HG03520 (cell line): Measurements from ENCODE around the gene AUH.

Experiments
- ATAC-seq: cut with Tn5 transposase; IDR thresholded peaks from one replicate; pipeline ENCODE4 v1.9.1; 2021; ENCODE audit warnings: mild to moderate bottlenecking, moderate library complexity; ENCODE audit not compliant: unreplicated experiment

The AUH gene

GRCh38 chr9:91301161-91301560 lies 60.6 kb downstream of the AUH start:
- no peak for ATAC-seq

DNA sequence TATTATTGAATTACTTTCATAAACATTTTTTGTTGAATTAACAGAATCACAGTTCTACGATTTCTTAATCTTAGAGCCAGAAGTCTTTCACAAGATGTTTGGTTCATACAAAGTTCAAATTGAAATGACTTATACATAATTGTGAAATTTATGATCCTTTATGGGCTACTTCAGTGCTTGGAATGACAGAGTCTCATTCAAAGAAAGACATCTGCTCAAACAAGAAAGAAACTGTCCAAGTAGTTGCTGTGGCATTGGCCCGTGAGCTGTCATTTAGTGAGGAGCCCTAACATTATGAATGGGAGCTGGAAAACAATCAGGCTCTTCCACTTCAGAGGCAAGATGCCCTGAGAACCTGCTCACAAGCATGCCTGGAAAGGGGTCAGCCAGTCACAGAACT lies 63.4 kb downstream of the AUH start:
- ATAC-seq = no peak

DNA sequence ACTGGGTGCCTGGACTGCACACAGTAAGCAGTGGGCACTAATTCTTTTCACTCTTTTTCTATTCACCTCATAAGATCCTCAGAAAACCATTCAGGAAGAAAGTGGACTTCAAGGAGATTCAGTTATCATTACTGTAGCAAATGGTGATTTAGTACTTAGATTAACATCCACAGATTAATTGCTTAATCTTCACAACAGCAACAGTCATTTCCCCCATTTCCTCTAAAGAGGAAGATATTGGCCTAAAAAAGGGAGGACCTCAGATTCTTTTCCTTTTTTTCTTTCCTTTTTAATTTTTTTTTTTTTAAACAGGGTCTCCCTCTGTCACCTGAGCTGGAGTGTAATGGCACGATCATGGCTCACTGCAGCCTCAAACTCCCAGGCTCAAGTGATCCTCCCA lies 64.4 kb downstream of the AUH start:
- no peak for ATAC-seq

DNA sequence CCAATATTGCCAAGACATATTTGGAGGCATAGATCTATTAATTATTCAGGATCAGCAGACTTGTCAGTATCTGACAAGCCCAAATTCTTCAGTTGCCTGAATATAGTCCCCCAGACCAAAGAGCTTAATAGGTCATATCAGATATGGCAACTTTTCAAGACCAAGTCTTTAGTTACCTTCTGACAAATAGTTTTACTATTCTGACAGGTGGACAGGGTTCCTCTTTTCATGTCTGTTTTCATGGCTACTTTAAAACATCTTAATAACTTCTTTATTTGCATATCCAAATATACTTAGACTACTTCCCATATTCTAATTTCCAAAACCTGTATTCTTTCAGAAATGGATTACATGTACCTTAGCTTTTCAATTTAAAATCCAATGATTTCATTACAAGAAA lies 65.4 kb downstream of the AUH start:
- ATAC-seq = no peak

DNA sequence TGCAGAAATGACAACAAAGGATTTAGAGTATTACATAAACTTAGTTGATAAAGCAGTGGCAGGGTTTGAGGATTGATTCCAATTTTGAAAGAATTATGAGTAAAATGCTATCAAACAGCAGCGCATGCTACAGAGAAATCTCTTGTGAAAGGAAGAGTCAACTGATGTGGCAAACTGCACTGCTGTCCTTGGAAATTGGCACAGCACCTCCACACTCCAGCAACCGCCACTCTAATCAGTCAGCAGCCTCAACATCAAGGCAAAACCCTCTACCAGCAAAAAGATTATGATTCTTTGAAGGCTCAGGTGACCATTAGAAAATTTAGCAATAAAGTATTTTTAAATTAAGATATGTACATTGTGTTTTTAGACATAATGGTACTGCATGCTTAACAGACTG lies 66.4 kb downstream of the AUH start:
- ATAC-seq = no peak

- ATAC-seq = no peak
These were observed 69.9 kb downstream of the AUH start for GRCh38 chr9:91291866-91292265.

- no peak for ATAC-seq
These were observed 72.5 kb downstream of the AUH start for GRCh38 chr9:91289244-91289643.

- ATAC-seq = no peak
These were observed 75.9 kb downstream of the AUH start for GRCh38 chr9:91285729-91286353.

DNA sequence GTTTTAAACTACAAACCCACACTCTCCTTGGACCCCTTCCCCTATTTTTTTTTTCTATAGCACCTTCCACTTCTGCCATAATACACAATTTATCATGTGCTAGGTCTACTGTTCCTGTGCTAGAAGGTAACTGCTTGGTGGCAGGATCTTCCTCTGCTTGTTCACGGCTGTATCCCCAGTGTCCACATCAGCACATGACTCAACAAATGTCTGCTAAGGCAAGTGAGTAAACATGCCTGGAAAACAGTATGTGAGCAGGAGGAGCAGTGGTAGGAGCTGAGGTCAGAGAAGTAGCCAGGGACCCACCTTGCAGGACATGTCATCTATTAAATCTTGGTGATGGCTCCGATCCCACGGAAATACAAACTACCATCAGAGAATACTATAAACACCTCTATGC lies 79.4 kb downstream of the AUH start:
- no peak for ATAC-seq

GRCh38 chr9:91279296-91280204 lies 82.2 kb downstream of the AUH start:
- ATAC-seq = no peak

GRCh38 chr9:91276513-91276912 lies 85.2 kb downstream of the AUH start:
- ATAC-seq = no peak

DNA sequence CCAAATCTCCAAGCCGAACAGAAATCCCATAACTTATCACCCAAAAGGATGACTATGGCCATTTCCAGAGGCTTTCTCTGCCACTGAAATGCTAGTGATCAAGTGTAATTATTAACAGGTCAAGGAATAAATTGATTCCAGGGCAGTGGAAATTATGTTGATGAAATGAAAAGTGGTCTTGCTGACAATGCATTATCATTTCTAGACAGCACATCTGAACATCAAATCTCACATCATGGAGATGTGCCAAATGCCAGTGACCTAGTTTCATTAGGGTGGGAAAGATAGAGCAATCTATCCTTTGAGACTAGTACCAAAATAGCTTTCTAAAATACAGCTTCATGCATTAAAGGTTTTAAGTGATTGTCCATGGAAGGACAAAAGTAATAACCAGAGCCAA lies 86.1 kb downstream of the AUH start:
- no peak for ATAC-seq

DNA sequence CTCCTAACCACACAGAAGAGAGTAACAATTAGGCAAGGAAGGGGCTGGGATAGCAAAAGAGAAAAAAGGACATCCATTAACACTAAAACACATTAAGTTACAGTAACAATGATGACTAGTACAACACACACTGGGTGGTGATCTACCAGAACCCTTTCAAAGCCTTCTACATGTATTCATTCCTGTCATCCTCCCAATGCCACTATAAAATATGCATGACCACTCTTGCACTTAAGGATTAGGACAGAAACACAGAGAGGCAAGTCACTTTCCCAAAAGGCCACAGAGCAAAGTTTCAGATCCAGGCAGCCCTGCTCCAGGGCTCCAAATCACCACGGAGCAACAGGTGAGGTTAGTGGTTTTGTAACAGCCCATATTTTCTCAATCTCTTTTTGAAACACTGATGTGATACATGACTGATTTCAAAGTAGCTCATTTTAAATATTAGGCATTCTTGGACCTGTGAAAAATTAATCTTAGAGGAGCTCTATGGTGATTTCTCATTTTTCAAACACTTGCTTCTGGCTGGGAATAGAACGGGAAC lies 86.7 kb downstream of the AUH start:
- no peak for ATAC-seq

DNA sequence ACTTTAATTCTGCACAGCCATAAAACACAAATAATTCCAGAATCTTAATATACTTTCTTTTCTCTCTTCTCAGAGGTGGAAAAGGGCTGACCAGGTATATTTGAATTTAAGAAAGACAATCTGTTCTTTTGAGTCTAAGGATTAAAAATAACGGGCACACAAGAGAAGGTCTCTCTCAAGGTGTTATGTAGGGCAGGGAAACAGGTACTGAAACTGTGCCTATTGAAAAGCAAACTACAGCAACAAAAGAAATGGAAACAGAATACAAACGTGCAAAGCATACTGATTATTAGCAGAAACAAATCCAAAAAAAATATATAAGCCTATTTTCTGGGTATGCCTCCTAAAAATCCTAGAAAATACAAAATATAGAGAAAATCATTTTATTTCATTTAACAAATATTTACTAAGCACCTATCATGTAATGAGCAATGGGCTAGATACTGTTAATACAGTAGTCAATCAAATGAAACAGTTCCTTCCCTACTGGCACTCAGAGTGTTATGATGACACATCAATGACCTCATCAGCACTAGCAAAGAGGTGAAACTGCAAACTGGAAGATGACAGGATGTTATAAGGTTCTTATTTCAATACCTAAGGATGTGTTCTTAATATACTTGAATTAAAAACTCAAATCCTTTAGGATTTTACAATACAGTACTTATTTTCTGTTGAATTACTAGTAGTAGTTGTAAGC lies 87.7 kb downstream of the AUH start:
- ATAC-seq = no peak

GRCh38 chr9:91271156-91271555 lies 90.6 kb downstream of the AUH start:
- no peak for ATAC-seq

GRCh38 chr9:91269907-91270491 lies 91.7 kb downstream of the AUH start:
- ATAC-seq = no peak

- no peak for ATAC-seq
These were observed 95.3 kb downstream of the AUH start for GRCh38 chr9:91266448-91266847.

DNA sequence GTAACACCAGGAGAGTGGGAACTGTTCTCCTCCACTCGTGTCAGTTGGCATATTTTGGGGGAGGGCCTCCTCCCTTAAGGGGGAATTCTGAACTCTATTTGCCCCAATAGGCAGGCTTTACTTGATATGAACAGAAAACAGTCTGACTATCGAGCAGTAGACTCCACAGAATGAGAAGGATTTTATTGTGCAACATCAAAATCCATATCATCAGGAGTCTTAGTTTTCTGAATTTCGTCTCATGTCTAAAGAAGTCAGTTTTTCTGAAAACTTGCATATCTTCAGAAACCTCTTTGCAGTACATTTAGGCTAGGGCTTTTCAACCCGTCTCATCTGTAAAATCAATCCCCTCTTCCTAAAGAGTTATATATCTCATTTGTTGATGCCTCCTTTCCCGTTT lies 96.2 kb downstream of the AUH start:
- ATAC-seq = no peak

- ATAC-seq = no peak
These were observed 100.3 kb downstream of the AUH start for GRCh38 chr9:91261417-91261816.

- no peak for ATAC-seq
These were observed 102.6 kb downstream of the AUH start for GRCh38 chr9:91259162-91259561.

- no peak for ATAC-seq
These were observed 103.3 kb downstream of the AUH start for GRCh38 chr9:91258451-91258850.
